Measurements from ENCODE around the gene MRFAP1L1.
"Not testable (repeated sequence)": the region's sequence is repeated elsewhere in the genome, so short reads cannot be mapped to it uniquely, and the experiment has no call there.

The MRFAP1L1 gene

DNA sequence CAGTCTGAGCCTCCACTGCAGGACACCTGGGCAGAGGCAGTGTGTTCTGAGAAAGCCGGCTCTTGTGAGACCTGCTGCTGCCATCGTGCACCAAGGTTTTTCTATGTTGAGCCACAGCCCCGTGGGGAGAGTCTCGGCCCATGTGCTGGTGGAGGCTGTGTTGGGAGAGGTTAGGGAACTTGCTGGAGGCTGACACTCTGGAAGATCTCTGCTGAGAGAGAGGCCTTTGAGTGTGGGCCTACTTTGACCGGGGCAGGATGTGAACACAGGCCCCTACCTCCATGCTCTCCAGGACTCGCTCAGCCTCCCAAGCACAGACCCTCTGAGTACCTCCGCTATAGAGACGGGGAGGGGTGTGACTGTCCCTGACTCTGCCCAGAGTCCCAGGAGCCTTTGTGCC lies 17.3 kb downstream of the MRFAP1L1 start:
- in situ Hi-C loops (cut with MboI; ENCODE audit: low sequenced_read_pairs): no loop called here

DNA sequence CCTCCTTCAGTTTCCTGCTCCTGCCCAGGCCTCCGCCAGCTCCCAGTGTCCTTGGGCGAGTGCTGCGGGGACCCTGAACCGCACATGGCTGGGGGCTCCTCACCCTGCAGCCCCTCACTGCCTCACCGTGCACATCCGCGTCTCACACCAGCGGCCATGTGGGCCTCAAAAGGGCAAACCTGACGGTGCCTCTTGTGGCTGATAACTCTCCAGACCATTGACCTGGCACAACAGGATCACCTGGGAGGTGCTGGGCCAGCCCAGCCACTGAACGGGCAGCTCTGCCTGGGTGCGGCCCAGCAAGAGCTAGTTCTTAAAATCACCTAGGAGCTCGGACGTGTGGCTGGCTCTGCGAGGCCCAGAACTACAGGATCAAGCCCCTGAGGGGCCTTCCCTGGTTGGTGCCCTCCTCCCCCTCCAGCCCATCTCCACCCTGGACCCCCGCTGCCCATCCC lies 20.1 kb downstream of the MRFAP1L1 start:
- in situ Hi-C loops (cut with MboI; ENCODE audit: low sequenced_read_pairs): no loop called here

DNA sequence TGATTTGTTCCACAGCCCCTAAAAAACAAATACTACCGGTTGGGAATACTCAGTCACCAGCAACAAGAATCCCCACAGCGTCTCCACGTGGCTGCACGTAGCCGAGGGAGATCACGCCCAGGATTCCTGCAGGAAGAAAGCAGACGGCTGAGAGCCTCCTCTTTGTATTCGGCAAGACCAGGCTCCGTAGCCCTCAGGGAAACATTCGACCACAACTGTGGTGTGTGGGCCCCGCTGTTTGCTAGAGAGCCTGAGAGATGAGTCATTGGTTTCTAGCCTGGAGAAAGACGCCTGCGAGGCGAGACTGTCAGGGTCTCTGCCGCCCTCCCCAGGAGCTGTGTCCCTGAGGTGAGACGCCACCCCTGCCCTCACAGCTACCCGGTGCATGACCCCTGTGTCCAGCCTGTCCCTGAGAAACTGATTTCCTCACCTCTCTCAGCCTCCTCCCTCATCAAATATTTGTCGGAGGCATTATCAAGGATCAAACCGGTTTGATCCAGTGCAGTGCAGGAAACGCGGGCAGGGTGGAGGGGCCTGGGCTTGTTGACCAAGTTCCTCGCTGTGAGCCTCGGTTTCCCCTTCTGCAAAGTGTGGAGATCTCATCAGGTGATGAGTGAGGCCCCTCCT lies 20.7 kb downstream of the MRFAP1L1 start:
- in situ Hi-C loops (cut with MboI; ENCODE audit: low sequenced_read_pairs): no loop called here

DNA sequence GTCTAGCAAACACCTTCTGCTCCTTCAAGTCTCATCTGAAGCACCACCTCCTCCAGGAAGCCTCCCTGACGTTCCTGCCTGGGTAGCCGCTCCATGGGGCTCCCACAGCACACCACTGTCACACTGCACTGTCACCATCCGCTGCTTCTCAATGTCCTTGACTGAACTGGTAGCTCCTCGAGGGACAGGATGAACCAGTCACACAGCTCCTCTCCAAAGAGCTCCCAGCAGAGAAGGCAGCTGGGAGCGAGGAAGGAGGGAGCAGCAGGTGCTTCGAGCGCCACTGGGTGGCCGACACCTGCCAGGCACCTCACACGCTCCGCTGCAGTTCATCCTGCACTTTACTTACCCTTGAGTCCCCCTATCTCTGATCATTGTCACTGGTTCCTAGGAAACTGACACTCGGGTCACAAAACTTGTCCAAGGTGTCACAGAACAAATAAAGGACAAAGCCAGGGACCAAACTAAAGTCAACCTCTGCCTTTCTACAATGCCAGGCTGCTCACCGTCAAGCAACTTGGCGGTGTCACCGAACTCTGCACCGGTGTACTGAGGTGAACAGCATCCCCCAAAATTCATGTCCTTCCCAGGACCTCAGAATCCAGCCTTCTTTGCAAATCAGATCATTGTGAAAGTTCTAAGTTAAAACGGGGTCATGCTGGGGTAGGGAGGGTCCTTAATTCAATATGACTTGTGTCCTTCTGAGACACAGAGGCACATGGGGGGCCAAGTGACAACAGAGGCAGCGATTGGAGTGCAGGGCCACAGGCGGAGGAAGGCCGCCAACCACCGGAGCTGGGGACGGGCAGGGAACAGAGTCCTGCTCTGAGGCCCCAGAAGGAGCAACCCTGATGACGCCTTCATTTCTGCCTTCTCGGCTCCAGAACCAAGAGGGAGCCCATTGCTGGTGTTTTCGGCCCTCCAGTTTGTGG lies 21.5 kb downstream of the MRFAP1L1 start:
- in situ Hi-C loops (cut with MboI; ENCODE audit: low sequenced_read_pairs): no loop called here

DNA sequence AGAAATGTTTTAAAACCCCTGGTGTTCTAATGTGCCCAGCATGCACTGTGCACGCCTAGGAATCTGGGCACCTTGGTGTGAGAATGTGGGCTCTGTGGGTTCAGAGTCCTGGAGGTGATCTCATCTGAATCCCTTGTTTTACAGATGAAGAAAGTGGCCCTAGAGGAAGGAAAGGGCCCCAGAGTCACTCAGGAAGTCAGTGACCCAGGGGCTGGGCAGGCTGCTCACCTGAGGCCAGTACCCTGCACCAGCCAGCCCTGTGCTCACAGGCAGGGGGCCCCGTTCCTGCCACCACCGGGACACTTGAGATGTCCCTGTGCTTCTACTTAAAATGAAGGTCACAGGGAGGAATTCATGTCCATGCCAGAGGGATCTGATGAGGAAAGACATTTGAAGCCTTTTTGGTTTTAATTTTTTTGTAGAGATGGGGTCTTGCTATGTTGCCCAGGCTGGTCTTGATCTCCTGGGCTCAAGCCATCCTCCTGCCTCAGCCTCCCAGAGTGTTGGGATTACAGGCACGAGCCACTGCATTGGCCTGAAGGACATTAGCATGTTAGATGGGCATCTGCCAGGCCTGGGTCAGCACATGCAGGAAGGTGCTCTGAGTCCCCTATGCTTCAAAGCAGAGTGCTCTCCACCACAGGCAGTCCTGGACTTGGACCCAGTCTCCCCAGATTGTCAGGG lies 23.4 kb downstream of the MRFAP1L1 start:
- in situ Hi-C loops (cut with MboI; ENCODE audit: low sequenced_read_pairs): no loop called here

DNA sequence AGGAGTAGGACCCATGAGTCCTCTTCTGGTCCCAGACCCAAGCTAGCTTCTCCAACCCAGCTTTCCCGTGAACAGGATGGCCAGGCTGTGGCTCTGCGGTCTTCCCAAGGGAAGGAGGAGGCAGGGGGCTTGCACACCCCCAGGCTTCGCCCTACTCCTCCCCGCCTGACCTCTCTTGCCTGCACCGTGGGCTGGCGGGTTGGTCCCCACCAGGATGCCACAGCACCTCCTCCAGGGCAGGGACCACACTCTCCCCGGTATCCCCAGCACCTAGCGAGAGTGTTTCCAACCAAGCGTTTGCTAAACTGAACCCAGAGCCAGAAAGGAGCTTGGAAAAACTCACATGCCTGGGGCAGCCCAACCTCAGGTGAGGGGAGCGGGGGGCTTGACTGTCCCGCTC lies 25.0 kb downstream of the MRFAP1L1 start:
- in situ Hi-C loops (cut with MboI; ENCODE audit: low sequenced_read_pairs): no loop called here

DNA sequence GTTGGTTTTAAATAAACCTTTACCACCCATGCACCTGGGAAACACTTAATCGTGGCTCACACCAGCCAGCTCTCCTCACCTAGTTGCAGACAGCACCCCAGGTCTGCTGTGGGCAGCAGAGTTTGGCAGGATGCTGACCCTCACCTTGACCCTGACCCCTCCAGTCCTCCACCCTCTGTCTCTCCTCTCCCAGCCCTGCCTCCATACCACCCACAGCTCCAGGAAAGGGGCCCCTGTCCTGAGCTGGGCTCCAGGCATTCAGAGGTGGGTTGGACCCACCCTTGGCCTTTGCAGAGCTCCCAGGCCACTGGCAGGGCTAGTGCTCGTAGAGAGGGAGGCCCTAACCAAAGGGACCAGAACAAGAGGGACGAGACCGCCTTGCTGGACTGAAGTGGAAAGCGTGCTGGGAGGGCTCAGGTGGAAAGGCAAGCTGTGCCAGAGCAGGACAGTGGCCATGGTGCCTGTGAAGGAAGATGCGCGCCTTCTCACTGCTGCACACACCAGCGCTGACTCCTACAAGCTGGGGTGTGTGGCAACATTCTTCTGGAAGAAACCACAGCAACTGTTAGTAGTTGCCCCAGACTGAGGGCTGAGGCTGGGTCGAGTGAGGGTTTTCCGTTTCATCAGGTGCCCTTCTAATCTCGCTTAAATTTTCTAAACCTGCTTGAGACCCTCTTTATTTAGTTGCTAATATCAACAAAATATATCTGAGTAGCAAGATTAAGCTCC lies 26.6 kb downstream of the MRFAP1L1 start:
- in situ Hi-C loops (cut with MboI; ENCODE audit: low sequenced_read_pairs): no loop called here

DNA sequence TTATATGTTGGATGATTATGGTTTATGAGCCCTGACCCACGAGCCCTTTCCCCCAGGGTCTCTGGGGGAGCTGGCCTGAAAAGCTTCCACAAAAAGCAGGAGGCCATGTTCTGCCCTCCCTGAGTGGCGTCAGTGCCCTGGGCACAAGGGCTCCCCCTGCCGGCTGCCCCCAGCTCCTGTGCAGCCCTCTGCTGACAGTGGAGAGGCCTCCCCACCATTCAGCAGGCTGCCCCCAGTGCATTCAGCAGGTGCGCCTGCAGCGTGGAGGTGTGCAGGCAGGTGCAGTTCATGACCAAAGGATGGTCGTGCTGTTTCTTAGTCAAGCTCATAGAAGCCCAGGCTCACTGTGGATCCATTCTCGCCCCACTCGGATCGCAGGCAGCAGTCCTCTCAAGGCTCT lies 28.5 kb downstream of the MRFAP1L1 start:
- in situ Hi-C loops (cut with MboI; ENCODE audit: low sequenced_read_pairs): no loop called here

DNA sequence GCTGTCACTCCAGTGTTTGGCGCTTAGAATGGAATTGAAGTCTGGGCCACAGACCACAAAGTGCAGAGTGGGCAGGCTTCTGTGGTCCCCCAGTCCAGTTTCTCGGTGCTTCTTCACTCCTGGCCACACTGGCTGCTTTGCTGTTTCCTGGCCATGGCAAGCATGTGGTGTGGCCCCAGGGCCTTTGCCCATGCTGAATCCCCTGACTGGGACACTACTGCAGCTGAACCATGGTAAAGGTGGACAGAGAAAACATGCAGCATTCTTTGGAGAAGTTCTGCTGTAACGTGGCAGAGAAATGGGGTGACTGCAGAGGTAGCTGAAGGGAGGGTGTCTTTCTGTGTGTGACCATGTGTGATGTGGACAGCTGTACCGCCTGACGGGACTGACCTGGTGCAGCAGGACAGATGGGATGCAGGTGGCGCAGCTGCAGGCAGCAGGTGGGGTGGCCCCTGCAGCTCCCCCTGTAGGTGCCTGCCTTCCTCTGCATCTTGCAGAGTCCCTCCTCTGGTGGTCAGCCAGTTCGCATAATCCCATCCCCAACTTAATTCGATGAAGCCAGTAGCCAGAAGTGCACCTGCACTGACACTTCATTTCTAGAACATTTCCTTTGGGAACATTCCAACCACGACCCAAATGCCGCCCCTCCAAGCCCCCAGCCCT lies 29.2 kb downstream of the MRFAP1L1 start:
- in situ Hi-C loops (cut with MboI; ENCODE audit: low sequenced_read_pairs): no loop called here

DNA sequence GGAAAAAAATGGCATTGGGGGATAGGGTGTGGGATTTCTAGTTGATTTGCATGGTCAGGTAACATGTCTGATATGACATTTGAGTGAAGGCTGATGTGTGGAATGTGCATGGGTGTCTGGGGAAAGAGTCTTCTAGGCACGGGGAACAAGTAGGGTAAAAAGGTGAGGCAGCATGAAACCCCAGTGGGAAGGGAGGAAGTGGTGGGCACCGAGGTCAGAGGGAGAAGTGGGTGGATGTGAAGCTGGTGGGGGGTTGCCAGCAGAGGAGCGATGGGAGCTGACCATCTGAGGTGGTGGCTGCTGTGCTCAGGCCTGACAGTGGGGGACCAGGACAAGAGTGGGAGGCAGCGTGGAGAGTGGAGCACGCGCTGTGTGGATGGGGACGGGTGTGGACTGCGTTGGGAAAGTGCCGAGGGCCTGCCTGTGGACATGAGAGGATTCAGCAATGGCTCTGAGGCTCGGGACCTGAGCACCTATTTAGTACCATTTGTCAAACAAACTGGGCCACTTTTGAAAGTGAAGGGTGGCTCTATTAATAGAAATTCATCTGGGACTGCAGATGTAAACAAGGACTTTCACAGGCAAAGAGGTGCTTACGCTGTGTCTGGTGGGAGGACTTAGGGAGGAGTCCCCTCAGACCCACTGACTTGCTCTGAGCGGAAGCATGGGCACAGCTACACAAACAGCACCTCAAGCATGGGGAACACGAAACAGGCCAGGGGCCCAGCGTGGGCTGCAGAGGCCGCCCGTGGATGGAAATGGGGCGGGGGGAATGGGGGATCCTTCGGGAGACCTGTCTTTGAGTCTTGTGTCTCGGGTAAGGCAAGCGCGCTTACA lies 32.7 kb downstream of the MRFAP1L1 start:
- in situ Hi-C loops (cut with MboI; ENCODE audit: low sequenced_read_pairs): no loop called here

DNA sequence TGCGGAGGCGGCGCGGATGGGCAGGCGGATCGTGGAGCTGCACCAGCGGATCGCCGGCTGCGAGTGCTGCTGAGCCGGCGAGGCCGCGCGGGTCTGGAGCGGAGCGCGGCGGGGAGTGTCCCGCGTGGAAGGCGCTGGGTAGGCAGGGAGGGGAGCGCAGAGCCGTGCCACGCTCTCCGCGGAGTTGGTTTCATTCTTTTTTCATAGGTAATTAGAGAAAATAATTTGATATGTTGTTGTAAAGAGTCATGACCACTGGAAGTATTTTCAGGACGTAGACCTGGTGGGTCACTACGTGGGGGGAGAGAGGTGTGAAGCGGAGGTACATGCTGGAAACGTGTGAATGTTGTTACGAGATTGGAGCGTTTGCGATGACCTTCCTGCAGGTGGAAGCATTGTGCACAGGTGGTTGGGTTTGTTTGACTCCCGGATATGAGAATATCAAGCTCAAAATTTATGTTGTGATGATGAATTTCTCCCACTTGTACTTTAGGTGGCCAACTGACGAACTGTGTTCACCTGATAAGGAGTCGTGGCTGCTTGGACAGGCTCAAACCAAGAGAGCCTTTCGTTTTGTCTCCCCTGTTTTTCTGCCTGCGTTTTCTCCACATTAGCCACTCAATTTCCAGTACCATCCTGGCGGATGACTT lies 35.0 kb downstream of the MRFAP1L1 start:
- in situ Hi-C loops (cut with MboI; ENCODE audit: low sequenced_read_pairs): no loop called here

DNA sequence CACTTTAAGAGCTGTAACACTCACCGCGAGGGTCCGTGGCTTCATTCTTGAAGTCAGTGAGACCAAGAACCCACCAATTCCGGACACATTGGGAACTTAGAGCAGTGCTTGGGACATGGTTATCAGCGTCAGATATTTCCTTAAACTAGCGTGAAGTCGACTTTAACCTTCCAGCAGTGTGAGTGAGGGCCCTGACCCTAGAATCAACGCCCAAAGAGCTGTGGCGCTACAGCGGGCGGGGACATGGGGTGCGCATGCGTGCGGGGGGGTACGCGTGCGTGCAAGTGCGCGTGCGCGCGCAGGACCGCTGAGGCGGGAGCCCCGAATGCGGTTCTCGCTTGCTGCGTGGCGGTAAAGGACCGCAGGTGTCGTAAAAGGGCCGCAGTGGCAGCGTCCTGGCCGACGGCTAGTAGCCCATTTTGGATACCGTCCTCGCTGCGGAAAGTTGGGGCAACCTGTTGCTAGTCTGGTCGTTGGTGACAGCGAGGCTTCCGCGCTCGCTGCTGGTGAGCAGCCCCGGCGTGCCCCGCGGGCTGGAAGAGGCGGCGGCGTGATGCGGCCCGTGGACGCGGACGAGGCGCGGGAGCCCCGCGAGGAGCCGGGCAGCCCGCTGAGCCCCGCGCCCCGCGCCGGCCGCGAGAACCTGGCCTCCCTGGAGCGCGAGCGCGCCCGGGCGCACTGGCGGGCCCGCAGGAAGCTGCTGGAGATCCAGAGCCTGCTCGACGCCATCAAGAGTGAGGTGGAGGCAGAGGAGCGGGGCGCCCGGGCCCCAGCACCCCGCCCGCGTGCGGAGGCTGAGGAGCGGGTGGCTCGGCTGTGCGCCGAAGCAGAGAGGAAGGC lies 35.8 kb downstream of the MRFAP1L1 start:
- in situ Hi-C loops (cut with MboI; ENCODE audit: low sequenced_read_pairs): no loop called here

DNA sequence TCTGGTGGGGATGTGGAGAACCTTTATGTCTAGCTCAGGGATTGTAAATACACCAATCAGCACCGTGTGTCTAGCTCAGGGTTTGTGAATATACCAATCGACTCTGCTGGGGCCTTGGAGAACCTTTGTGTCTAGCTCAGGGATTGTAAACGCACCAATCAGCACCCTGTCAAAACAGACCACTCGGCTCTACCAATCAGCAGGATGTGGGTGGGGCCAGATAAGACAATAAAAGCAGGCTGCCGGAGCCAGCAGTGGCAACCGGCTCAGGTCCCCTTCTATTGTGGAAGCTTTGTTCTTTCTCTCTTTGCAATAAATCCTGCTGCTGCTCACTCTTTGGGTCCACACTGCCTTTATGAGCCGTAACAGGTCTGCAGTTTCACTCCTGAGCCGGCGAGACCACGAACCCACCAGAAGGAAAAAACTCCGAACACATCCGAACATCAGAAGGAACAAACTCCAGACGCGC lies 36.4 kb downstream of the MRFAP1L1 start:
- in situ Hi-C loops (cut with MboI; ENCODE audit: low sequenced_read_pairs): not testable (repeated sequence)

DNA sequence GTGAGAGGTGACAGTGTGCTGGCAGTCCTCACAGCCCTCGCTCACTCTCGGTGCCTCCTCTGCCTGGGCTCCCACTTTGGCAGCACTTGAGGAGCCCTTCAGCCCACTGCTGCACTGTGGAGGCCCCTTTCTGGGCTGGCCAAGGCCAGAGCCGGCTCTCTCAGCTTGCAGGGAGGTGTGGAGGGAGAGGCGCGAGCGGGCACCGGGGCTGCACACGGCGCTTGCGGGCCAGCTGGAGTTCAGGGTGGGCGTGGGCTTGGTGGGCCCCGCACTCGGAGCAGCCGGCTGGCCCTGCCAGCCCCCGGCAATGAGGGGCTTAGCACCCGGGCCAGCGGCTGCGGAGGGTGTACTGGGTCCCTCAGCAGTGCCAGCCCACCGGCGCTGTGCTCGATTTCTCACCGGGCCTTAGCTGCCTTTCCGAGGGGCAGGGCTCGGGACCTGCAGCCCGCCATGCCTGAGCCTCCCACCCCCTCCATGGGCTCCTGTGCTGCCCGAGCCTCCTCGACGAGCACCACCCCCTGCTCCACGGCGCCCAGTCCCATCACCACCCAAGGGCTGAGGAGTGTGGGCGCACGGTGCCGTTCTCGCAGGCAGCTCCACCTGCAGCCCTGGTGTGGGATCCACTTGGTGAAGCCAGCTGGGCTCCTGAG lies 37.0 kb downstream of the MRFAP1L1 start:
- in situ Hi-C loops (cut with MboI; ENCODE audit: low sequenced_read_pairs): not testable (repeated sequence)

DNA sequence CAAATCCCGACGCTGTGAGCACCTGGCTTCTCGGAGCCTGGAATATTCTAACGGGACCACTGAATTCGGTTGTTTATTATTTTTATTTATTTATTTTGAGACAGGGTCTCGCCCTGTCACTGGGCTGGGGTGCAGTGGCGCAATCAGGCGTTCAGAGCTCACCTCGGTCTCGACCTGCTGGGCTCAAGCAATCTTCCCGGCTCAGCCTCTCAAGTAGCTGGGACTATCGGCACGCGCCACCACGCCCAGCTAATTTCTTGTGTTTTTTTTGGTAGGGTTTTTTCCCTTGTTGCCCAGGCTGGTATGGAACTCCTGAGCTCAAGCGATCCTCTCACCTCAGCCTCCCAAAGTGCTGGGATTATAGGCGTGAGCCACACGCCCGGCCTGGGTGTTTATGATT lies 37.5 kb downstream of the MRFAP1L1 start:
- in situ Hi-C loops (cut with MboI; ENCODE audit: low sequenced_read_pairs): no loop called here

DNA sequence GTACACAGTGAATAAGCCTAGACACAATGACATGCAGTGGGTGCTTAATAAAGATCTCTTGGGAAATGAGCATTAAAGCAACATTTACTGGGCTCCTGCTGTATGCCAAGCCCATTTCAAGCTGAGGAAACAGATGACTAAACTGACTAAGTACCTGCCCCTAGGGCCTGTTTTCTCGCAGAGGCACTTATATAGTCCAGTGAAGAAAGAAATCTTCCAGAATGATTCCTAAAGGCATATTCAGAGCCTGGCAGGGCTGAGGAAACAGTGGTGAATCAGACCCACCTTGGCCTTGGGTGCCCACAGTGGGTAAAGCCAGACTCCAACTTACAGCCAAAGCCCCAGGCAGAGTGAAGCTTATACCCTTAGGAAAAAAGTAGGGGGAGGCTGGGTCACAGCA lies 38.0 kb downstream of the MRFAP1L1 start:
- in situ Hi-C loops (cut with MboI; ENCODE audit: low sequenced_read_pairs): no loop called here

DNA sequence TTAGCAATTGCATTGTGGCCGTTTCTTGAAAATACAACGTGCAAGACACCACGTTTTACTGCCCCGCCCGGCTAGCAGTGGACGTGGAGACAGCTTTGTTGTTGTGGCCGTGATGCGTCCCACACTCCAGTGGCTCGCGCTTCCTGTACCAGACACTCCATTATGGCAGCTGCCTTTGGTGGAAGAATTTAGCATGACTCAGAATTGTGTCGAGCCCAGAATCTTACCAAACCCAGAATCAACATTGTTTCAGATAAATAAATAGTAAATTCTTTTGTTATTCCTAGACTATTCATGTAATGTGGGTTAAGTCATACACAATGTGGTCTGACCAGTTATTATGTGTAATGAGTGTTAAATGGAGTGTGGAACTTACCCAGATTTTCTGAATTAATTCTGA lies 41.3 kb downstream of the MRFAP1L1 start:
- in situ Hi-C loops (cut with MboI; ENCODE audit: low sequenced_read_pairs): no loop called here

DNA sequence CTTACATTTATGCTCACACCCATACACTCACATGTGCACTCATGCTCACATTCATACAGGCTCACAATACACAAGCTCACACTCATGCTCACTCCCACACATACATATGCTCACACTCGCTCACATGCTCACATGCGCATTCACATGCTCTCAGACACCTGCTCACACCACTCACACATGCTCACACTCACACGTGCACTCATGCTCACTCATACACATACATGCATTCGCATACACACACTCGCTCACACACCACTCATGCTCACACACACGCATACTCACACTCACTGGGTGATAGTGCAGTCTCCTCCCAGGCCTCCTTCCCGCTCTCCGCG lies 44.4 kb downstream of the MRFAP1L1 start:
- in situ Hi-C loops (cut with MboI; ENCODE audit: low sequenced_read_pairs): no loop called here

Data from HL-60/S4 treated with phorbol 12-myristate 13-acetate at 8.2 ng/mL for 4 days and 3 days (cell line).